Ovary (tissue), 3 donors: ENCODE measurements around the gene PCSK5.

Experiments
- POLR2A ChIP-seq: fragments of 450-650 bp; IDR thresholded peaks from one replicate; pipeline ENCODE4 v1.6.1; 2017; ENCODE audit warnings: antibody characterized with exemption, mild to moderate bottlenecking, moderate library complexity
- TF ChIP-seq, protein P1 (sequence below), 3 donors: fragments of 450-650 bp in 2 of 3; fragments of 200-600 bp in 1 of 3; IDR thresholded peaks; one replicate each; pipeline versions ENCODE4 v1.5.1 to v1.8.0; 2016 to 2022; ENCODE audit warnings: antibody characterized with exemption in 3 of 3, mild to moderate bottlenecking in 1 of 3
- donor health status: DM: no; HTN: no; CAD: no.

GRCh38 chr9:75937521-75938258, 47.2 kb downstream of the PCSK5 start:
- TF ChIP-seq, protein P1, sequence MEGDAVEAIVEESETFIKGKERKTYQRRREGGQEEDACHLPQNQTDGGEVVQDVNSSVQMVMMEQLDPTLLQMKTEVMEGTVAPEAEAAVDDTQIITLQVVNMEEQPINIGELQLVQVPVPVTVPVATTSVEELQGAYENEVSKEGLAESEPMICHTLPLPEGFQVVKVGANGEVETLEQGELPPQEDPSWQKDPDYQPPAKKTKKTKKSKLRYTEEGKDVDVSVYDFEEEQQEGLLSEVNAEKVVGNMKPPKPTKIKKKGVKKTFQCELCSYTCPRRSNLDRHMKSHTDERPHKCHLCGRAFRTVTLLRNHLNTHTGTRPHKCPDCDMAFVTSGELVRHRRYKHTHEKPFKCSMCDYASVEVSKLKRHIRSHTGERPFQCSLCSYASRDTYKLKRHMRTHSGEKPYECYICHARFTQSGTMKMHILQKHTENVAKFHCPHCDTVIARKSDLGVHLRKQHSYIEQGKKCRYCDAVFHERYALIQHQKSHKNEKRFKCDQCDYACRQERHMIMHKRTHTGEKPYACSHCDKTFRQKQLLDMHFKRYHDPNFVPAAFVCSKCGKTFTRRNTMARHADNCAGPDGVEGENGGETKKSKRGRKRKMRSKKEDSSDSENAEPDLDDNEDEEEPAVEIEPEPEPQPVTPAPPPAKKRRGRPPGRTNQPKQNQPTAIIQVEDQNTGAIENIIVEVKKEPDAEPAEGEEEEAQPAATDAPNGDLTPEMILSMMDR (IDR thresholded peaks at IDR 0.05) = no peak
- no peak for TF ChIP-seq POLR2A
